GM19239 (cell line): ENCODE data around the gene SCMH1.

Experiments
- DNase-seq: peaks from one replicate; pipeline ENCODE4 v3.0.0; 2011; ENCODE audit warnings: low spot score; ENCODE audit not compliant: insufficient read length
- FAIRE-seq: peaks from 2 replicates; lab custom pipeline; 2011; peaks lifted over from hg19 to GRCh38; lab: Jason Lieb, UNC

The SCMH1 gene

DNA sequence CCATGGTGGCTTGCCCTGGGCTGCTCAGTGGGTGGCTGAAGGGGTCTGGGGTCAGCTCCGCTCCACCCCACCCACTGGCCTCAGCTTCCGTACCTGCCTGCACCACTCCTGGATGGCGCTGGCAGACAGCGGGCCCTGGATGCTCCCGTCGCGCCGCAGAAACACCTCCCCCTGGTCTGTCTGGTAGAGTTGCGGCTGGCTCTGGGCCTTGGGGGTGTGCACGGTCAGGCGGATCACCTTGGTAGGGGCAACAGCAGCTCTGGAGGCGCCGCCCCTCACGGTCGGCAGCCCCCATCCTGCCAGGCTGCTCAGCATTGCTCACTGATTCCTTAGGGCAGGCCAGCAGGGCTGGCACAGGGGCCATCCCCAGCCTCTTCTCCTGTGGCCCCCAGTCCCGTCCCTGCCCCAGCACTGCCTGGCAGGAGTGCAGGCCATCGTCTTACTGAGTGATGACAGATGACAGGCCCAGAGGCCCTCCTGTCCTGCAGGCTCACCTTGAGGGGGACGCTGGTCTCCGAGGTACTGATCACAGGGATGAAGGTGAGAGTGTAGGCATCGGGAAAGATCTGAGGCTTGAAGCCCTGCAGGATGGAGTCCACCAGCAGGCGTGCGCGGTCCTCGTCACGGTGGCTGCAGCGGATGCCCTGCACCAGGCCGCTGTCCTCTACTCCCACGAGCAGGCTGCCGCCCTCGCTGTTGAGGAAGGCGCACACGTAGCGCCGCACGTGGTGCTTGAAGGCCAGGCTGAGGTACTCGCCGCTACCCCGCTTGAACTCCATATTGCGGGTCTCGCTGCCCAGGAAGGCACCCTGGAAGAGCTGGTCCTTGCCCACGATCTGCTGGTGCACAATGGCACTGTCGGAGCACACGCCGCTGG lies 224.7 kb downstream of the SCMH1 start:
- FAIRE-seq (no peak), DNase-seq (no peak)

DNA sequence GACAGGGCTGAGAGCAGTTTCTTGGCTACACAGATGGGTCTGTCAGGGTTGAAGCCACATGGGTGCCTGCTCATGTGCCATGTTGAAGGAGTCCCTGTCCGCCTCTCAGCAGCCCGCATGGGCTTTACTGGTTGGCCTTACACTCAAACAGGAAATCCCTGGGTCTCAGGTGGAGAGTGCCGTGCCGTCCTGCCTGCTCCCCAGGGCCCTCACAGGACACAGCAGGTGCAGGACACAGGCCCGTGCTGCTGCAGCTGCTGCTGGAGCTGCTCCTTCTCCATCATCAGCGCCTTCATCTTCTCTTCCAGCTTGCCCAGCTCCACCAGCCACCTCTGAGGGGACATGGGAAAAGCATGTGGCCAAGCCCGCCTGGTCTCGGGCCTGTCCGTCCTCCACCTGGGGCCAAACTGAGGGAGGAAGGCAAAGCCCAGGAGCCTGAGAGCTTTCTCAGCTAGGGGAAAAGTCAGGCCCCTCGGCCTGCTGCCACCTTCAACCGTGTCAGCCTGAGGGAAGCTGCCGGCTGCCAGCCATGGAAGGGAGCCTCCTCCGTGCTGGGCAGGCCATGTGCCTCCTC lies 226.1 kb downstream of the SCMH1 start:
- no peak for DNase-seq
- no peak for FAIRE-seq

- DNase-seq (no peak), FAIRE-seq (no peak)
Measured at GRCh38 chr1:41015281-41015896, 226.7 kb downstream of the SCMH1 start.

- no peak for FAIRE-seq
- DNase-seq = no peak
Measured at GRCh38 chr1:41014871-41015270, 227.2 kb downstream of the SCMH1 start.

DNA sequence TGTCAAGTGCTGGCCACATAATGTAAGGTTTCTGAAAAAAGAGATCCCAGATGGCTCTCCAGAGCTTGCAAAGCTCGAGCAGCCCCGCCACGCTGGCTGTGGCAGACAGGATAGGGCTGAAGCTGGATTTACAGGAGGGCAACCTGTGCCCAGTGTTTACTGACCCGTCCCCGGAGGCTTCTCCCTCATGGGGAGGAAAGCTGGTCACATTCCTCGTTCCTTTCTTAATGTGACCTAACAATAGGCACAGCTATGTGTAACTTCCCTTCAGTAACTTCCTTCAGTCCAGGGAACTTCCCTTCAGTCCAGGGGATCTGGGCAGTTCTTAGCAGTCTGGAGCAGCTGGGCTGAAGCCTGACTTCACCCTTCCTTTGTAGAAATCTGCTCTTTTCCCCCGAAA lies 228.3 kb downstream of the SCMH1 start:
- DNase-seq (no peak), FAIRE-seq (no peak)

DNA sequence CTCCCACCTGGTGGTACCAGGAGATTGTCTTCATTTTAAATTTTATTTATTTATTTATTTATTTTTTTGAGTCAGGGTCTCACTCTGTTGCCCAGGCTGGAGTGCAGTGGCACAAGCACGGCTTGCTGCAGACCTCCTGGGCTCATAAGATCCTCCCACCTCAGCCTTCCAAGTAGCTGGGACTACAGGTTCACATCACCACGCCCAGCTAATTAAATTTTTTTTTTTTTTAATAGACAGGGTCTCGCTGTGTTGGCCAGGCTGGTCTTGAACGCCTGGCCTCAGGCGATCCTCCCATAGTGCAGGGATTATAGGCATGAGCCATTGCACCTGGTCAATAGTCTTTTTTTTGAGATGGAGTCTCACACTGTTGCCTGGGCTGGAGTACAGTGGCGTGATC lies 229.1 kb downstream of the SCMH1 start:
- no peak for FAIRE-seq
- no peak for DNase-seq

DNA sequence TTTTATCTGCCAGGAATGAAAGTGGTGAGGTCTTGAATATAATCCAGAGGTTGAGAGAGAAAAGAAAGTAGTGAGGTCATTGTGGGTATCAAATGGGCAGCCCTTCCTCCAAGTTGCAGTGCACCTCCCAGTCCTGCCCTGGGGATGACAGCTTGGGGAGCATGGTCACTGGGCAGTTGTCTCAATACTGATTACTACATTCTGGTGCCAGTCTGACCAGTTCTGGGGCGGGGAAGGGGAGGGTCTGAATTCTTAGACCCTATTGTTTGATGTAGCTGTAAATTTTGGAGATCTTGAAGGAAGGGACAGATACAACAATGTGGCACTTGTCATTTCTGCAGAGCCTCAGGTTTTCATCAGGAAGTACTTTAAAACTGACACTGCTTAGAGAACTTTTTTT lies 231.8 kb downstream of the SCMH1 start:
- no peak for DNase-seq
- no peak for FAIRE-seq

GRCh38 chr1:41009466-41009865 lies 232.6 kb downstream of the SCMH1 start:
- FAIRE-seq = no peak
- no peak for DNase-seq

GRCh38 chr1:41006942-41007865 lies 234.9 kb downstream of the SCMH1 start:
- FAIRE-seq (no peak), DNase-seq (no peak)

DNA sequence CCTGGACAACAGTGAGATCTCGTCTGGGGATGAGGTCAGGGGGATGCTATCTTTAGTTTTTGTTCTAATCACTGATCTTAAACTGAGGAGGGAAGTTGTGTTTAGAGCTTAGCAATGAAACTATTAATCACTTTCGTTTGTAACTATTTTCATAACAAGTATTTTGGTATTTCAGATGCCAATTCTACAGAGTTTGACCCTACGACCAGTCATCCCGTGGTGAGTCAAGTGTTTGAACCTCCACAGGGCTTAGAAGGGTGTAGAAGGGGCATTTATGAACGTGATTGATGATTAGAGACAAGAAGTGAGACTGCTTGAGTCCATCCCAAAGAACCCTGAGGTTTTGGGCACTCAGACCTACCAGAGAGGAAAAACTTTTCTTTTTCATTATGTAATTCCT lies 236.2 kb downstream of the SCMH1 start:
- FAIRE-seq (no peak), DNase-seq (no peak)

DNA sequence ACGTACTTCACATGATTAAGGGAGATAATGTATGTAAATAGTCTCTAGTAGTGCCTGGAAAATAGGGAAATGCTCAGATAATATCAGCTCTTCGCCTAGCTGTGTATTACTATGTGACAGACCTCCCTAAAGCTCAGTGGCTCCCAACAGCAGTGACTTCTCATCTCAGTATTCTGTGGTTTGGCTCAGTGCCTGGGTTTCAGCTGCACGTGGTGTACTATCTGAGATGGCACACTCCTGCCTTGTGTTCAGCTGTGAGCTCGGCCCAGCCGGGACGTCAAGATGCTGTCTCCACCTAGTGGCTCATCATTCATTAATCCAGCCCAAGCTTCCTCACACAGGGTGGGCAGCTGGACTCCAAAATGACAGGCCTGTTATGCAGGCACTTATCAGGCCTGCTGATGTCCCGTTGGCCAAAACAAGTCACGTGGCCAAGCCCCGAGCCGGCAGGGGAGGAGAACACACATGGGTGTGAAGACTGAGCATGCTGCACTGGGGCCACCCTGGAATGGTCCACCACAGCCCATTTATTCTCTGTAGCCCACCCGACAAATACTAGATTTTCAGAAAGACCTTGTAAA lies 238.4 kb downstream of the SCMH1 start:
- DNase-seq (peak; percentile 83), FAIRE-seq (peak; percentile 98)

GRCh38 chr1:41003127-41003639 lies 238.9 kb downstream of the SCMH1 start:
- FAIRE-seq (no peak), DNase-seq (no peak)

- DNase-seq (no peak), FAIRE-seq (no peak)
Measured at GRCh38 chr1:40998668-40999067, 243.4 kb downstream of the SCMH1 start.

GRCh38 chr1:40997096-40997495 lies 245.0 kb downstream of the SCMH1 start:
- no peak for DNase-seq

DNA sequence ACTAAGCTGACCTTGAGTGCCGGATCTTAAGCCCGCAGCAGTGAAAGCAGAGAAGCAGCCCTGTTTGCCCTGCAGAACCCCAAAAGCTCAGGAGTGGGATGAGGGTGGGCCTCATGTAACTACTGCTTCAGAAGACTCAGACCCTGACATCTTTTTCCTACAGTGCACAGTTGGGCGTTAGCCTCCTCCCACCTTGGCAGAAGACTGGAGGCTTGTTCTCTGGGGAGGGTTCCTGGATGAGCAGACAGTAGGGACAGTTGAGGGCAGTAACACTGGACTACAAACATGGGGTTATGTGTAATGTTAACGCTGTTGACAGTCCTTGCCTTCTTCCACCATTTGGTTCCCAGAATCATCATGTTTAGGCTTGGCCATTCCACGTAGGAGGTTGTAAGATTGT lies 253.0 kb downstream of the SCMH1 start:
- DNase-seq (no peak), FAIRE-seq (no peak)

More at GRCh38 chr1:40997096-40997495, 245.0 kb downstream of the SCMH1 start:
- FAIRE-seq = no peak

DNA sequence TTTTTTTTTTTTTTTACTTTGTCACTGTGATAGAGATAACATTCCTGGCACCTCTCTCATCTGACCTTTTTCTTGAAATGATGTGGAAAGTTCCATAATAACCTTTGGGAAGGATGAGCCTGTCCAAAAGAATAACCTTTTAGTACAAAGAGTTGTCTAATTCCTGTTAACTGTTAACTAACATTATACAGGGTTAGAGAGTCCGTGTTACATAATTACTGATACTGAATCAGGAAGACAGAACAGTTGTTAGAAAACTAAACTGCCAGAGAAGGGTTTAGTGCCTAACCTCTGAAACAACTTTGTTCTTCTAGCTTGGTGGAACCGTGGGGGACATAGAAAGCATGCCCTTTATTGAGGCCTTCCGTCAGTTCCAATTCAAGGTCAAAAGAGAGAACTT lies 253.8 kb downstream of the SCMH1 start:
- FAIRE-seq (no peak), DNase-seq (no peak)

GRCh38 chr1:40987439-40988276 lies 254.4 kb downstream of the SCMH1 start:
- DNase-seq (no peak), FAIRE-seq (no peak)

DNA sequence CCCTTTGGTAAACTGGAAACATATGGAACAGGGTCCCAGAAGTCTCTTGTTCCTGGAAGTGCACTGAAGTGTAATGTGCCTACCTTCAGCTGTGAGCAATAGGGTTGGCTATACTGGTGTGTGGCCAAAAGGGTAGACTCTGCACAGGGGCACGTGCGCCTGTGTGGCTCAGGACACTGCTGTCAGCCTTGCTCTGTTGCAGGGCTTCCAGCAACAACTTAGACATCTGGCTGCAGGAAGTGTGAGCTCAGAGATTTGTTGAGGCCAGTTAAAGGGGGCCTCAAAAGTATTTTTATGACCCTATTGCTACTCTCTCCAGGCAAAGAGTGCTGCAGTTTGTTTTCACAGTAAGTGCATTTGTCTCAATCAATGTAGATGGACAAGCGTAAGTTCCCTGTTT lies 255.2 kb downstream of the SCMH1 start:
- no peak for FAIRE-seq

DNA sequence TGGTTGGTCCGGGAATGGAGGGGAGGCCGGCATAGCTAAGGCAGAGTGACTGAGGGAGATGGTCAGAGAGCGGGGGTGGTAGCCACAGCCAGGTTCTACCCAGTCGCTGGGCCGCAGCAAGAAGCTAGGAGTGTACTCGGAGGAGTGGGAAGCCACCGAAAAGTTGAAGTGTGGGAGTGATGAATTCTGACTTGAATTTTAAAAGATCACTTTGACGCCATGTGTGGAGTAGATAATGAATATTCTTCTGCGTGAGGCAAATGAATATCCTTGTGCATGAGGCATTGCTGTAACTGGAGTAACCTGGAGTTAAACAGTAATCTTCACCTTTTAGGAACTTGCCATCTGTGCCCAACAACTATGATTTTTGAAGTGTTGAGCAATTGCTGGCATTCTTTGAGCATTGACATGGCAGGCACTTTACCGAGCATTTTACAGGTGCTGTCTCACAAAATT lies 255.8 kb downstream of the SCMH1 start:
- DNase-seq (no peak), FAIRE-seq (no peak)

More for the DNA sequence above, 255.2 kb downstream of the SCMH1 start:
- DNase-seq = no peak
